ENCODE measurements around the gene VWC2L. TPM values are rescaled to one million over a fixed set of nuclear protein-coding genes. Genes with fewer than 3 reads are reported as not detected.

Gene VWC2L
- total and polyA plus RNA-seq, 2 of the 8 experiments (the other 6 are each of a cell fraction or from before 2014, with no cell fraction given), result not detected

DNA sequence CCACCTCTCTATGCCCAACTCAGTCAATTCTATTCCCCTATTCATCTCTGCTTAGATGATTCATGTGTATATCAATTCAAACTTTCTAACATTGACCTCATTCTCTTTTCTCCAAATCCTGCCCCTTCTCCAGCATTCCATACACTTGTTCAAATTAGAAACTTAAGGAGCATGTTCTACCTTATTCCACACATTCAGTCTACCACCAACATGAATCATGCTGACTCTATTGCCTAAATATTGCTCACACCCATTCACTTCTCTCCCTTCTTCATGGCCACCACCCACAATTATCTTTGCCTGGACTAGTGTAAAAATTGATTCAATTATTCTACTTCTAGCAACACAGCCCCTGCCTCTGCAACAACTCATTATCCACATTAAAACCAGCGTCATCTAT, 147.5 kb downstream of the VWC2L start (continued):
- TF ChIP-seq RBBP5 (IDR thresholded peaks at IDR 0.05; ENCODE audit: borderline replicate concordance, low read depth, low read length) (no peak), CREB1 (IDR thresholded peaks at IDR 0.05) (no peak), TEAD4 (IDR thresholded peaks at IDR 0.05; ENCODE audit: low read depth, low read length) (no peak), NRF1 (IDR thresholded peaks at IDR 0.05; ENCODE audit: low read depth, low read length) (no peak), SP2 (IDR thresholded peaks at IDR 0.05; ENCODE audit: low read length) (no peak)

Measured in H1 (cell line).